ENCODE measurements around the gene ZC3H12C. TPM values are rescaled to one million over a fixed set of nuclear protein-coding genes. Genes with fewer than 3 reads are reported as not detected.

Gene ZC3H12C
- total RNA-seq, 2 experiments from 2014 or later, result 0.05 to 0.17 TPM

DNA sequence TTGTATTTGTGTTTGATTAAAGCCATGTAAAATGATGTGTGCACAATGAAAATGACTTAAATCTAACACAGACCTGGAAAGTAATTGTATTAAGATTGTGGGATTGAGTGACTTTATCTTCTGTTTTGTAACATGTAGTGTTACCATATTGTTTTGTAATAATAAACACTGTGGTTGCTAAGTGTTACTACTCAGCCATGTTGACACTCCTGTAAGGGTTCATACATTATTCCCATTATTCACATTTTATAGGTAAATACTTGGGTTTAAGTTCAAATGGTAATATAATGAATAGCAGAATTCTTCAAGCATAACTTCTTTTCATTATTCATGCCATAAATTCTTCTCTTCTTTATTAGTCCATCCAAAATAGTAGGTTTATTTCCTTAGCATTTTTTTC, 69.0 kb downstream of the ZC3H12C start:
- TF ChIP-seq, protein P1, sequence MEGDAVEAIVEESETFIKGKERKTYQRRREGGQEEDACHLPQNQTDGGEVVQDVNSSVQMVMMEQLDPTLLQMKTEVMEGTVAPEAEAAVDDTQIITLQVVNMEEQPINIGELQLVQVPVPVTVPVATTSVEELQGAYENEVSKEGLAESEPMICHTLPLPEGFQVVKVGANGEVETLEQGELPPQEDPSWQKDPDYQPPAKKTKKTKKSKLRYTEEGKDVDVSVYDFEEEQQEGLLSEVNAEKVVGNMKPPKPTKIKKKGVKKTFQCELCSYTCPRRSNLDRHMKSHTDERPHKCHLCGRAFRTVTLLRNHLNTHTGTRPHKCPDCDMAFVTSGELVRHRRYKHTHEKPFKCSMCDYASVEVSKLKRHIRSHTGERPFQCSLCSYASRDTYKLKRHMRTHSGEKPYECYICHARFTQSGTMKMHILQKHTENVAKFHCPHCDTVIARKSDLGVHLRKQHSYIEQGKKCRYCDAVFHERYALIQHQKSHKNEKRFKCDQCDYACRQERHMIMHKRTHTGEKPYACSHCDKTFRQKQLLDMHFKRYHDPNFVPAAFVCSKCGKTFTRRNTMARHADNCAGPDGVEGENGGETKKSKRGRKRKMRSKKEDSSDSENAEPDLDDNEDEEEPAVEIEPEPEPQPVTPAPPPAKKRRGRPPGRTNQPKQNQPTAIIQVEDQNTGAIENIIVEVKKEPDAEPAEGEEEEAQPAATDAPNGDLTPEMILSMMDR (IDR thresholded peaks at IDR 0.05), result no peak
- no peaks in the 10 kb centered on the region for H3K9me3 ChIP-seq (ENCODE audit: control insufficient read depth in 1 of 2, insufficient read depth in 1 of 2, low read length in 2 of 2)
- Mint-ChIP-seq H3K27ac (no peak overlapping the region), H3K4me3 (no peak overlapping the region), H3K4me1 (ENCODE audit: low read depth) (no peaks in the 10 kb centered on the region), H3K27me3 (no peaks in the 10 kb centered on the region), H3K9me3 (no peaks in the 10 kb centered on the region), H3K36me3 (ENCODE audit: low read depth) (no peaks in the 10 kb centered on the region)
- DNase-seq (no peak), ATAC-seq (ENCODE audit: poor library complexity) (no peak)
- H3K36me3 ChIP-seq (ENCODE audit: insufficient read depth, low read length), result no peaks in the 10 kb centered on the region
- intact Hi-C loops (cut with DNase I, micrococcal nuclease), result no loop called here
- H3K4me3 ChIP-seq (ENCODE audit: low read length), result no peak overlapping the region
- no peaks in the 10 kb centered on the region for H3K4me1 ChIP-seq (ENCODE audit: insufficient read depth, low read length)
- H3K27ac ChIP-seq (ENCODE audit: low read depth in 1 of 2, low read length in 2 of 2), result no peak overlapping the region
- POLR2A ChIA-PET, result no interaction called here
- CTCF ChIA-PET, result no interaction called here
- no peaks in the 10 kb centered on the region for H3K27me3 ChIP-seq (ENCODE audit: control insufficient read depth in 1 of 2, insufficient read depth in 2 of 2, low read length in 2 of 2)

DNA sequence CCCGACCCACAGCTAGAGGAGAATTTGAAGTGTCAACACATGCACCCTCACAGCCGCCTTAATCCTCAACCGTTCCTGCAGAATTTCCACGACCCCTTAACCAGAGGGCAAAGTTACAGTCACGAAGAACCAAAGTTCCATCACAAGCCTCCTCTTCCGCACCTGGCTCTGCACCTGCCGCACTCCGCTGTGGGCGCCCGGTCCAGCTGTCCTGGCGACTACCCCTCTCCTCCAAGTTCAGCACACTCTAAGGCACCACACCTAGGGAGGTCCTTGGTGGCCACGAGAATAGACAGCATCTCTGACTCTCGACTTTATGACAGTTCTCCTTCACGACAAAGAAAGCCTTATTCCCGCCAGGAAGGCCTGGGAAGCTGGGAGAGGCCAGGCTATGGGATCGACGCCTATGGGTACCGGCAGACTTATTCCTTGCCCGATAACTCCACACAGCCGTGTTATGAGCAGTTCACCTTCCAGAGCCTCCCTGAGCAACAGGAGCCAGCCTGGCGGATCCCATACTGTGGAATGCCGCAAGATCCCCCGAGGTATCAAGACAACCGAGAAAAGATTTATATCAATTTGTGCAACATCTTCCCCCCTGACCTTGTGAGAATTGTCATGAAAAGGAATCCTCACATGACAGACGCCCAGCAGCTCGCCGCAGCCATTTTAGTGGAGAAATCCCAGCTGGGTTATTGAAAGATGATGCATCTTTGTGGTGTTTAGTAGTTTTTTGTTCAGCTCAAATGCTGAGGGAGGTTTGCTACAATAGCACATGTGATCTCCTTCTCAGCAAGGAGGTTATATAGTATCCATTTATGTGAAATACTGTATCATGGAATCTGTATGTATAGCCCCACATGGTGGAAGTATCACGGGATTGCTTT, 72.1 kb downstream of the ZC3H12C start:
- no peak for DNase-seq
- Mint-ChIP-seq H3K27me3 (no peaks in the 10 kb centered on the region), H3K4me1 (ENCODE audit: low read depth) (no peaks in the 10 kb centered on the region), H3K36me3 (ENCODE audit: low read depth) (no peaks in the 10 kb centered on the region), H3K9me3 (no peaks in the 10 kb centered on the region), H3K4me3 (no peak overlapping the region), H3K27ac (no peak overlapping the region)
- intact Hi-C loops (cut with DNase I, micrococcal nuclease), result no loop called here
- ATAC-seq (ENCODE audit: poor library complexity), result no peak
- POLR2A ChIA-PET, result interaction anchor here (1.0 kb wide), 1 partner anchor 8 kb away, joined by 3 read pairs; no protein-coding TSS in a partner anchor
- TF ChIP-seq, protein P1 (IDR thresholded peaks at IDR 0.05), result no peak
- no peaks in the 10 kb centered on the region for H3K4me1 ChIP-seq (ENCODE audit: insufficient read depth, low read length)
- no peaks in the 10 kb centered on the region for H3K27me3 ChIP-seq (ENCODE audit: control insufficient read depth in 1 of 2, insufficient read depth in 2 of 2, low read length in 2 of 2)
- H3K27ac ChIP-seq (ENCODE audit: low read depth in 1 of 2, low read length in 2 of 2), result no peak overlapping the region
- CTCF ChIA-PET, result no interaction called here
- H3K4me3 ChIP-seq (ENCODE audit: low read length), result no peak overlapping the region
- no peaks in the 10 kb centered on the region for H3K9me3 ChIP-seq (ENCODE audit: control insufficient read depth in 1 of 2, insufficient read depth in 1 of 2, low read length in 2 of 2)
- no peaks in the 10 kb centered on the region for H3K36me3 ChIP-seq (ENCODE audit: insufficient read depth, low read length)

DNA sequence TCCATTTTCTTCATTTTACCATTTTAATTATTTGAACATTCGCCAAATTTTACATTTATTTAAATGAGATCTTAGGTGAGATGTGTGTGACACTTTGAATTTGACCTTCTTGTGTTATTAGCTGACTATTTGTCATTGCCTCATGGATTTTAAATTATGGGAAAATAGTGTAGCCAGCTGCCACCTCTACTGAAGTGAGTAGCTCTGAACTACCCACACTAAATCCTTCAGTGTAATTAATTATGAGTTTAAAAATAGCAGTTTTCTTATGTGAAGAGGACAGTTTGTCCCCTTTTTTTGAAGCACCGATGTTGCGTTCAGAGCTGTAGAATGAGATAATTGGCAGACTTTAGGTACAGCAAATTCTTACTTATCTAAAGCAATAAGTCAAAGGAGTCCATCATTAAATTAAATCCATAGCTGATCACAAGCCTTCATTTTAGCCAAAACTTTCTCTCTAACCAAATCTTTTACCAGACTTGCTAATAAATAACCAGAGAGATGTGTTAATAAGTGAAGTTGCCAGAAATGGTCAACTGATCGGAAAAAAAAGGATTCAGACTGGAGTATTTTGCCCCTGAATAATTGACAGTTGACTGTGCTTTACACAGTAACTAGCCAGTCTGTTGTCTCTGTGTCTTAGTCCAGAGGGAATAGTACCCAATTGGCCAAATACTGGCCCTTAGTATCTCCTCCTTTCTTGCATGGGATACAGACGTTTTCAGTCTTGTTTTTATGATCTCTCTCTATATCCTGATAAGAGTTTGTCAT, 75.0 kb downstream of the ZC3H12C start:
- TF ChIP-seq, protein P1 (IDR thresholded peaks at IDR 0.05), result no peak
- no peak overlapping the region for H3K27ac ChIP-seq (ENCODE audit: low read depth in 1 of 2, low read length in 2 of 2)
- ChIA-PET CTCF (no interaction called here), POLR2A (no interaction called here)
- ATAC-seq (ENCODE audit: poor library complexity) (no peak), DNase-seq (no peak)
- H3K4me3 ChIP-seq (ENCODE audit: low read length), result no peak overlapping the region
- no peaks in the 10 kb centered on the region for H3K9me3 ChIP-seq (ENCODE audit: control insufficient read depth in 1 of 2, insufficient read depth in 1 of 2, low read length in 2 of 2)
- H3K27me3 Mint-ChIP-seq, result peaks cover 4% of the 10 kb centered on the region
- no peak overlapping the region for H3K27ac Mint-ChIP-seq
- no peaks in the 10 kb centered on the region for H3K36me3 Mint-ChIP-seq (ENCODE audit: low read depth)
- H3K27me3 ChIP-seq (ENCODE audit: control insufficient read depth in 1 of 2, insufficient read depth in 2 of 2, low read length in 2 of 2), result no peaks in the 10 kb centered on the region
- no peaks in the 10 kb centered on the region for H3K4me1 ChIP-seq (ENCODE audit: insufficient read depth, low read length)
- H3K36me3 ChIP-seq (ENCODE audit: insufficient read depth, low read length), result no peaks in the 10 kb centered on the region
- no peak overlapping the region for H3K4me3 Mint-ChIP-seq
- intact Hi-C loops (cut with DNase I, micrococcal nuclease), result no loop called here
- H3K4me1 Mint-ChIP-seq (ENCODE audit: low read depth), result no peaks in the 10 kb centered on the region
- no peaks in the 10 kb centered on the region for H3K9me3 Mint-ChIP-seq
